Measurements from ENCODE around the gene KCNG1.
"Not testable (repeated sequence)": the region's sequence is repeated elsewhere in the genome, so short reads cannot be mapped to it uniquely, and the experiment has no call there.

The KCNG1 gene

GRCh38 chr20:50987493-50988210, 35.3 kb downstream of the KCNG1 start:
- in situ Hi-C loops (cut with HindIII; ENCODE audit: low pct_unique_long_range_greater_than_20kb, low sequenced_read_pairs), result no loop called here
- no peak for TF ChIP-seq JUND (IDR thresholded peaks at IDR 0.05; ENCODE audit: low read depth)
- DNase-seq (ENCODE audit: low read depth in 1 of 2, low spot score in 1 of 2), result peak; percentile 66 to 92

GRCh38 chr20:50983321-50983720, 39.6 kb downstream of the KCNG1 start:
- in situ Hi-C loops (cut with HindIII; ENCODE audit: low pct_unique_long_range_greater_than_20kb, low sequenced_read_pairs), result no loop called here
- TF ChIP-seq JUND (IDR thresholded peaks at IDR 0.05; ENCODE audit: low read depth), result no peak
- DNase-seq (ENCODE audit: low read depth in 1 of 2, low spot score in 1 of 2), result no peak

GRCh38 chr20:50982363-50982762, 40.5 kb downstream of the KCNG1 start:
- TF ChIP-seq JUND (IDR thresholded peaks at IDR 0.05; ENCODE audit: low read depth), result no peak
- in situ Hi-C loops (cut with HindIII; ENCODE audit: low pct_unique_long_range_greater_than_20kb, low sequenced_read_pairs), result no loop called here
- peak in 1 of 2 experiments; percentile 82 for DNase-seq (ENCODE audit: low read depth in 1 of 2, low spot score in 1 of 2)

GRCh38 chr20:50981714-50982048, 41.2 kb downstream of the KCNG1 start:
- DNase-seq (ENCODE audit: low read depth in 1 of 2, low spot score in 1 of 2), result no peak
- in situ Hi-C loops (cut with HindIII; ENCODE audit: low pct_unique_long_range_greater_than_20kb, low sequenced_read_pairs), result no loop called here
- no peak for TF ChIP-seq JUND (IDR thresholded peaks at IDR 0.05; ENCODE audit: low read depth)

GRCh38 chr20:50980851-50981713, 41.8 kb downstream of the KCNG1 start:
- TF ChIP-seq JUND (IDR thresholded peaks at IDR 0.05; ENCODE audit: low read depth), result no peak
- DNase-seq (ENCODE audit: low read depth in 1 of 2, low spot score in 1 of 2), result peak in 1 of 2 experiments; percentile 74
- in situ Hi-C loops (cut with HindIII; ENCODE audit: low pct_unique_long_range_greater_than_20kb, low sequenced_read_pairs), result no loop called here

- in situ Hi-C loops (cut with HindIII; ENCODE audit: low pct_unique_long_range_greater_than_20kb, low sequenced_read_pairs), result no loop called here
- TF ChIP-seq JUND (IDR thresholded peaks at IDR 0.05; ENCODE audit: low read depth), result no peak
- peak in 1 of 2 experiments; percentile 40 for DNase-seq (ENCODE audit: low read depth in 1 of 2, low spot score in 1 of 2)
Observed at GRCh38 chr20:50980071-50980681, 42.7 kb downstream of the KCNG1 start.

- DNase-seq (ENCODE audit: low read depth in 1 of 2, low spot score in 1 of 2); in situ Hi-C loops (cut with HindIII; ENCODE audit: low pct_unique_long_range_greater_than_20kb, low sequenced_read_pairs): not testable (repeated sequence)
Observed at GRCh38 chr20:50978533-50978932, 44.4 kb downstream of the KCNG1 start.

- DNase-seq (ENCODE audit: low read depth in 1 of 2, low spot score in 1 of 2), result peak in 1 of 2 experiments; percentile 72
- in situ Hi-C loops (cut with HindIII; ENCODE audit: low pct_unique_long_range_greater_than_20kb, low sequenced_read_pairs), result no loop called here
- no peak for TF ChIP-seq JUND (IDR thresholded peaks at IDR 0.05; ENCODE audit: low read depth)
Observed at GRCh38 chr20:50977066-50978021, 45.6 kb downstream of the KCNG1 start.

GRCh38 chr20:50975701-50976330, 47.1 kb downstream of the KCNG1 start:
- DNase-seq (ENCODE audit: low read depth in 1 of 2, low spot score in 1 of 2), result no peak
- in situ Hi-C loops (cut with HindIII; ENCODE audit: low pct_unique_long_range_greater_than_20kb, low sequenced_read_pairs), result no loop called here
- no peak for TF ChIP-seq JUND (IDR thresholded peaks at IDR 0.05; ENCODE audit: low read depth)

GRCh38 chr20:50969912-50970311, 53.0 kb downstream of the KCNG1 start:
- TF ChIP-seq JUND (IDR thresholded peaks at IDR 0.05; ENCODE audit: low read depth), result no peak
- in situ Hi-C loops (cut with HindIII; ENCODE audit: low pct_unique_long_range_greater_than_20kb, low sequenced_read_pairs), result no loop called here
- no peak for DNase-seq (ENCODE audit: low read depth in 1 of 2, low spot score in 1 of 2)

- no peak for DNase-seq (ENCODE audit: low read depth in 1 of 2, low spot score in 1 of 2)
- no peak for TF ChIP-seq JUND (IDR thresholded peaks at IDR 0.05; ENCODE audit: low read depth)
- in situ Hi-C loops (cut with HindIII; ENCODE audit: low pct_unique_long_range_greater_than_20kb, low sequenced_read_pairs), result no loop called here
Observed at GRCh38 chr20:50969435-50969834, 53.5 kb downstream of the KCNG1 start.

- no peak for TF ChIP-seq JUND (IDR thresholded peaks at IDR 0.05; ENCODE audit: low read depth)
- in situ Hi-C loops (cut with HindIII; ENCODE audit: low pct_unique_long_range_greater_than_20kb, low sequenced_read_pairs), result no loop called here
- no peak for DNase-seq (ENCODE audit: low read depth in 1 of 2, low spot score in 1 of 2)
Observed at GRCh38 chr20:50968289-50968688, 54.6 kb downstream of the KCNG1 start.
